HFF-Myc (cell line): Measurements from ENCODE around the gene PCDH8.

ENCODE experiments used
- DNase-seq: peaks from one replicate; pipeline ENCODE4 v3.0.0-alpha.2; 2011; ENCODE audit warnings: low read depth; ENCODE audit errors: extremely low read depth
- H3K4me3 ChIP-seq: replicated peaks from 2 replicates; pipeline ENCODE4 v1.5.1; 2011; ENCODE audit warnings: low read depth, mild to moderate bottlenecking, control low read depth, low read length
- TF ChIP-seq, protein P1 (sequence below): IDR thresholded peaks from 2 replicates; pipeline ENCODE4 v1.5.1; 2012; ENCODE audit warnings: mild to moderate bottlenecking, low read depth, low read length, control low read depth; ENCODE audit errors: missing control alignments

The PCDH8 gene

DNA sequence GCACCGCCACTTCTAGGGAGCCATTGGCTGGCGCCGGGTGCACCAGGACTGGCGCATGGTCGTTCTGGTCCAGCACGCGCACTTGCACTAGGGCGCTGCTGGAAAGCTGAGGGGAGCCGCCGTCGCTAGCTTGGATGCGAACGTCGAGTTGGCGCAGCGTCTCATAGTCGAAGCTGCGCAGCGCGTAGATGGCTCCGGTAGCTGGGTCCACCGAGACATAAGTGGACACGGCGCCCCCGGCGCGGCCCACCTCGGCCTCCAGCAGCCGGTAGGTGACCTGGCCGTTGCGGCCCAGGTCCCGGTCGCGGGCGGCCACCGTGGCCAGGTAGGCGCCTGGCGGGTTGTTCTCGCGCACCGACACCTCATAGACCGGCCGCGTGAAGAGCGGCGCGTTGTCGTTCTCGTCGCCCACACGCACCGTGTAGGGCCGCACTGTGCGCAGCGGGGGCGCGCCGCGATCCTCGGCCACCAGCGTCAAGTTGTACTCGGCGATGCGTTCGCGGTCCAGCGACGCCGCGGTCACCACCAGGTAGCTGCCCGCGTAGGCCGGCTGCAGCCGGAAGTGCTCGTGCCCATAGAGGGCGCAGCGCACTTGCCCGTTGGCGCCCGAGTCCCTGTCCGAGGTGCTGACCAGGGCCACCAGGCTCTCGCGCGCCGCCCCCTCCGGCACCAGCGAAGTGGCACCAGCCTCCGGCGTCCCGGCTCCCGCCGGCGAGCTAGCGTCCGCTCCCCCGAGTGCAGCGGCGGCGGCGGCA lies 1.7 kb downstream of the PCDH8 start:
- no peak overlapping the region for H3K4me3 ChIP-seq
- TF ChIP-seq, protein P1, sequence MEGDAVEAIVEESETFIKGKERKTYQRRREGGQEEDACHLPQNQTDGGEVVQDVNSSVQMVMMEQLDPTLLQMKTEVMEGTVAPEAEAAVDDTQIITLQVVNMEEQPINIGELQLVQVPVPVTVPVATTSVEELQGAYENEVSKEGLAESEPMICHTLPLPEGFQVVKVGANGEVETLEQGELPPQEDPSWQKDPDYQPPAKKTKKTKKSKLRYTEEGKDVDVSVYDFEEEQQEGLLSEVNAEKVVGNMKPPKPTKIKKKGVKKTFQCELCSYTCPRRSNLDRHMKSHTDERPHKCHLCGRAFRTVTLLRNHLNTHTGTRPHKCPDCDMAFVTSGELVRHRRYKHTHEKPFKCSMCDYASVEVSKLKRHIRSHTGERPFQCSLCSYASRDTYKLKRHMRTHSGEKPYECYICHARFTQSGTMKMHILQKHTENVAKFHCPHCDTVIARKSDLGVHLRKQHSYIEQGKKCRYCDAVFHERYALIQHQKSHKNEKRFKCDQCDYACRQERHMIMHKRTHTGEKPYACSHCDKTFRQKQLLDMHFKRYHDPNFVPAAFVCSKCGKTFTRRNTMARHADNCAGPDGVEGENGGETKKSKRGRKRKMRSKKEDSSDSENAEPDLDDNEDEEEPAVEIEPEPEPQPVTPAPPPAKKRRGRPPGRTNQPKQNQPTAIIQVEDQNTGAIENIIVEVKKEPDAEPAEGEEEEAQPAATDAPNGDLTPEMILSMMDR = peak; percentile 18

GRCh38 chr13:52845766-52846566 lies 2.5 kb downstream of the PCDH8 start:
- H3K4me3 ChIP-seq = no peak overlapping the region
- DNase-seq = no peak
- TF ChIP-seq, protein P1 = peak; percentile 10

More for the DNA sequence above, 1.7 kb downstream of the PCDH8 start:
- DNase-seq = no peak

GRCh38 chr13:52845334-52845761 lies 3.1 kb downstream of the PCDH8 start:
- no peak for DNase-seq
- TF ChIP-seq, protein P1 = peak; percentile 13
- no peak overlapping the region for H3K4me3 ChIP-seq

DNA sequence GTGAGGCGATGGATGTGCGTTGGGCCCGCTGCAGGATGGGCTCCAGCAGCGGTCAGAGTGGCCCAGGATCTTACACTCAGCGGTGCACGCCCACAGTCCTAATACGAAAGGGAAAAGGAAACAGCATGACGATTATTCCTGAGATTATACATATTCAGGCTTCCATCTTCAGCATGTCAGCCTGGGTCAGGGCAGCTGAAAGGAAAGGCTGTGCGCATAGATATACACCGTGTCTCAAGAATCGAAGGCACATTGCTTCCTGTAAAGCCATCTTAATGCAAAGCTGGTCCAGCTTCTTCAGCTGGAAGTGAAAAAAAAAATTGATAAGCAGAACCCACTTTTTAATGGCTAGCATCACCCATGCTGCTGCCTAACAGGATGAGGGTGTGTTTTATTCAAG lies 3.6 kb downstream of the PCDH8 start:
- no peak overlapping the region for H3K4me3 ChIP-seq
- DNase-seq = no peak
- TF ChIP-seq, protein P1 = no peak

- no peak overlapping the region for H3K4me3 ChIP-seq
- TF ChIP-seq, protein P1 = no peak
- no peak for DNase-seq
These were observed 6.0 kb downstream of the PCDH8 start for GRCh38 chr13:52842441-52842840.

DNA sequence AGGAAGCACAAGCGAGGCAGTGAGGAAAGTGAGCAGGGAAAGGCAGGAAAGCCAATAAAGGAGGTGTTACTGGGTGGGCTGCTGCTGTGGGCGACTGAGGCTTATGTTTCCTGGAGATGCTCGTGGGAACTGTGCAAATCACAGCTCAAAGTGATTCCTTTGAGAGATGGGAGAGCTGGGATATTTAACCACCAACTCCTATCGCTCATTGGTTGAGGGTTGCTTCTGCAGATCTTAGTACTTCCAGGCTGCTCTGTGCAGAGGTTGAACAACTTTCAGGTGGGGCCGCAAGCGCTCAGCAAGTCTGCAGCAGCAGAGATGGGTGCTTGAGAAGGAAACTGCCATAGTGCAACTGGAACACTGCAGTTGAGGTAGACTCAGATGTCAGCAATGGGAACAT lies 8.4 kb downstream of the PCDH8 start:
- TF ChIP-seq, protein P1 = no peak
- no peak for DNase-seq

More for the DNA sequence above, 8.4 kb downstream of the PCDH8 start:
- no peak overlapping the region for H3K4me3 ChIP-seq
